K562 treated with DMSO at 1 percent for 4 hours (cell line): Measurements from ENCODE around the gene P3H1. TPM values are rescaled to one million over a fixed set of nuclear protein-coding genes. Genes with fewer than 3 reads are reported as not detected.

Experiments used
- total RNA-seq: library from RNA; unstranded; fragments of 300-600 nt; gene quantifications from 2 replicates; pipeline ENCODE4 v1.2.3, GENCODE V29; 2022; ENCODE audit not compliant: insufficient read depth

Gene P3H1, protein sequence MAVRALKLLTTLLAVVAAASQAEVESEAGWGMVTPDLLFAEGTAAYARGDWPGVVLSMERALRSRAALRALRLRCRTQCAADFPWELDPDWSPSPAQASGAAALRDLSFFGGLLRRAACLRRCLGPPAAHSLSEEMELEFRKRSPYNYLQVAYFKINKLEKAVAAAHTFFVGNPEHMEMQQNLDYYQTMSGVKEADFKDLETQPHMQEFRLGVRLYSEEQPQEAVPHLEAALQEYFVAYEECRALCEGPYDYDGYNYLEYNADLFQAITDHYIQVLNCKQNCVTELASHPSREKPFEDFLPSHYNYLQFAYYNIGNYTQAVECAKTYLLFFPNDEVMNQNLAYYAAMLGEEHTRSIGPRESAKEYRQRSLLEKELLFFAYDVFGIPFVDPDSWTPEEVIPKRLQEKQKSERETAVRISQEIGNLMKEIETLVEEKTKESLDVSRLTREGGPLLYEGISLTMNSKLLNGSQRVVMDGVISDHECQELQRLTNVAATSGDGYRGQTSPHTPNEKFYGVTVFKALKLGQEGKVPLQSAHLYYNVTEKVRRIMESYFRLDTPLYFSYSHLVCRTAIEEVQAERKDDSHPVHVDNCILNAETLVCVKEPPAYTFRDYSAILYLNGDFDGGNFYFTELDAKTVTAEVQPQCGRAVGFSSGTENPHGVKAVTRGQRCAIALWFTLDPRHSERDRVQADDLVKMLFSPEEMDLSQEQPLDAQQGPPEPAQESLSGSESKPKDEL
- 64.5 and 75.8 TPM in 2 replicates for total RNA-seq

GRCh38 chr1:42766741-42767509 lies at the start of gene P3H1, which contains the start of gene C1orf50:
TSS of gene P3H1 (minus strand) at chr1:42767028. CDS start at chr1:42766971, 57 bp downstream.
TSS of gene C1orf50 (plus strand) at chr1:42767249. CDS start at chr1:42767312, 63 bp downstream.

GRCh38 chr1:42784946-42785693 lies 18.3 kb upstream of the P3H1 start, which contains the start of gene TMEM269:
TSS of gene TMEM269 (plus strand) at chr1:42784991. CDS start at chr1:42789894, 4,903 bp downstream.

DNA sequence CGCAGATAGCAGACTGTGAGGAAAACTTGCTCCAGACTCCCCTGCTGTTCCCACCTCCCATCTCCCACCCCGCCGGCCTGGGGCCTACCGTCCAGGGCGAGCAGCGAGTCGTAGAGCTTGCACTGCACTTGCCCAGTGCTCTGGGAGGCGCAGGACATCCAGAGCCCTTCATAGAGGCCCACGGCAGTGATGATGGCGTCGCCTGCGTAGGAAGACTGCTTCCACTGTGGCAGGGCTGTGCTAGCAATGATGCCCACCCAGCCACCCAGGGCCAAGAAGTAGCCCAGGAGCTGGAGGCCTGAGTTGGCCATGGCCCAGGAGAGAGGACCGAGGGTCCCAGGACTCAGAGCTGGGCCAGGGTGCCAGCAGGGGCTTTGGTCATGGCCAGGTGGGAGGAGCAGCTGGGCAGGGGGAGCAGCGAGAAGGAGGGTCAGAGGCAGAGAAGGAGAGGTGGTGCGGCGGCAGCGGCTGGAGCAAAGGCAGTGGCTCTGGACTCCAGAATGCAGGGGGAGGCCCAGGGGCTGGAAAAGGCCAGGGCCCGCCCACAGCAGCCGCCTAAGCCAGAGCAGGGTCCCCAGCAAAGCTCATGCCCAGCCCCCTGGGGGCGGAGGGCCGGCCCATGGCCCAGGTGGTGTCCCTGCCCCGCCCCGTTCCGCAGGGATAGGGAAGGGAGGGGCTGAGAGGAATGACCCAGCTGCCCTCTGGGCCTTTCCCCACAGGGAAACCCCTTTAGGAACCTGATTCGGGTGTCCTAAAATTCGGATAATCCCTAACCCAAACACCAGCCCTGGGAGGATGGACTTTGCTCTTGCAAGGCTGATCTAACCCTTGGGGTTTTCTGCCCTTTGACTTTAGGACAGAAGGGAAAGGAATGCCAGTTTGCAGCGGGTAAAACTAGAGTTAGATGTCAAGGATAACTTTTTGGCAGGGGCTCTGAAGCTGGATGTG lies 26.8 kb downstream of the P3H1 start, which contains the start of gene CLDN19:
Gene CLDN19, minus strand, starts transcription at position 484 of the 948 bp plus-strand sequence. Its CDS starts 173 bp downstream, at position 311.

Other genes starting within 250 kb of the P3H1 start
- 120 and 127 TPM in 2 replicates for gene PPIH, start 108.6 kb downstream of the P3H1 start, total RNA-seq
- 1,076 and 1,117 TPM in 2 replicates for gene YBX1, start 84.6 kb downstream of the P3H1 start, total RNA-seq
- gene CLDN19, start 26.8 kb downstream of the P3H1 start, total RNA-seq = not detected in 2 replicates
- 1.7 TPM in 2 replicates for gene C1orf50, start 221 bp upstream of the P3H1 start, total RNA-seq
- gene TMEM269, start 18.0 kb upstream of the P3H1 start, total RNA-seq = 0.28 and 0.71 TPM in 2 replicates
- 13.2 and 17.8 TPM in 2 replicates for gene ERMAP, start 50.1 kb upstream of the P3H1 start, total RNA-seq
- 25.6 and 34.2 TPM in 2 replicates for gene SVBP, start 50.4 kb upstream of the P3H1 start, total RNA-seq
- 5.0 and 7.2 TPM in 2 replicates for gene ZNF691, start 79.6 kb upstream of the P3H1 start, total RNA-seq
- gene SLC2A1, start 191.8 kb upstream of the P3H1 start, total RNA-seq = 29.0 and 38.7 TPM in 2 replicates